GM21447 (cell line): ENCODE data around the gene MCL1.
"Not testable (repeated sequence)": the region's sequence is repeated elsewhere in the genome, so short reads cannot be mapped to it uniquely, and the experiment has no call there.

ENCODE experiments used
- ATAC-seq: cut with Tn5 transposase; IDR thresholded peaks from one replicate; pipeline ENCODE4 v1.9.1; 2021; ENCODE audit not compliant: unreplicated experiment

MCL1 gene

GRCh38 chr1:150579110-150579944, at the start of gene MCL1:
Gene MCL1, minus strand, starts transcription at chr1:150579610. Its CDS starts 80 bp downstream, at chr1:150579530.
- peak; percentile 77 for ATAC-seq

- no peak for ATAC-seq
Measured at GRCh38 chr1:150628766-150629114, 49.3 kb upstream of the MCL1 start.

DNA sequence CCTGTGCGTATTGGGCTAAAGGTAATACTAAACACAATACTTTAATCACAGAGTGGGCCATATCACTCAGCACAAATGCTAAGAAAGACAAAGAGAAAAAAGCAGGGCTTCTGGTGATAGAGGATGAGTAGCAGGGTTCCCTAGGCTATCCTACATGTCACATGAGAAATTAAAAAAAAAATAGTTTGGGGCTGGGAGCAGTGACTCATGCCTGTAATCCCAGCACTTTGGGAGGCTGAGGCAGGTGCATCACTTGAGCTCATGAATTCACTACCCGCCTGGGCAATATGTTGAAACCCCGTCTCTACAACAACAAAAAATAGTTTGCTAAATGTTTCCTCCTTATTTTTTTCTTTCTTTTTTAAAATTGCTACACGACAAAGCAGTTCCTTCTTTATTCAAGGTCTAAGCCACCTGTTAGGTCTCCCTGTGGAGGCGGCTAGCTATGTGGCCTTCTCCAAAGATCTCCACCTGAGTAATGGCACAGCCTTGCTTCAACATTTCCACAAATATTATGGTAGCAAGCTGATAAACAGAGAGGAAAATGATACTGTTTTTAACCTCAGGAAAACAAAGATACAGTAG, 48.5 kb upstream of the MCL1 start:
- ATAC-seq, result no peak

- no peak for ATAC-seq
Measured at GRCh38 chr1:150626150-150626549, 46.7 kb upstream of the MCL1 start.

GRCh38 chr1:150624546-150624945, 45.1 kb upstream of the MCL1 start:
- not testable (repeated sequence) for ATAC-seq

- not testable (repeated sequence) for ATAC-seq
Measured at GRCh38 chr1:150624134-150624533, 44.7 kb upstream of the MCL1 start.

GRCh38 chr1:150622303-150622975, 43.0 kb upstream of the MCL1 start:
- no peak for ATAC-seq

- ATAC-seq, result no peak
Measured at GRCh38 chr1:150621497-150622302, 42.3 kb upstream of the MCL1 start.

DNA sequence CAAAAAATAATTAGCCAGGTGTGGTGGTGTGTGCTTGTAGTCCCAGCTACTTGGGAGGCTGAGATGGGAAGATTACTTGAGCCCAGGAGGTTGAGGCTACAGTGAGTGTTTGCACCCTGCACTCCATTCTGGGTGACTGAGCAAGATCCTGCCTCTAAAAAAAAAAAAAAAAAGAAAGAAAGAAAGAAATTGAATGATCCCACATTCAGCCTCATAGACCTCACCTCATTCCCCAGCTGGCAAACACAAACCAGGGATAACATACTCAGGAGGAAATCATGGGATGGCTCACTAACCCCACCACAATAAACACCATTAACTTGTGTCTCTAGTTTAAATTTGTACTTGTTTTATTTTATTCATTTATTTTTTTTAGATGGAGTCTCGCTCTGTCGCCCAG, 41.5 kb upstream of the MCL1 start:
- no peak for ATAC-seq

- ATAC-seq, result no peak
Measured at GRCh38 chr1:150619576-150620509, 40.4 kb upstream of the MCL1 start.

GRCh38 chr1:150615346-150616201, 36.2 kb upstream of the MCL1 start:
- ATAC-seq, result no peak

DNA sequence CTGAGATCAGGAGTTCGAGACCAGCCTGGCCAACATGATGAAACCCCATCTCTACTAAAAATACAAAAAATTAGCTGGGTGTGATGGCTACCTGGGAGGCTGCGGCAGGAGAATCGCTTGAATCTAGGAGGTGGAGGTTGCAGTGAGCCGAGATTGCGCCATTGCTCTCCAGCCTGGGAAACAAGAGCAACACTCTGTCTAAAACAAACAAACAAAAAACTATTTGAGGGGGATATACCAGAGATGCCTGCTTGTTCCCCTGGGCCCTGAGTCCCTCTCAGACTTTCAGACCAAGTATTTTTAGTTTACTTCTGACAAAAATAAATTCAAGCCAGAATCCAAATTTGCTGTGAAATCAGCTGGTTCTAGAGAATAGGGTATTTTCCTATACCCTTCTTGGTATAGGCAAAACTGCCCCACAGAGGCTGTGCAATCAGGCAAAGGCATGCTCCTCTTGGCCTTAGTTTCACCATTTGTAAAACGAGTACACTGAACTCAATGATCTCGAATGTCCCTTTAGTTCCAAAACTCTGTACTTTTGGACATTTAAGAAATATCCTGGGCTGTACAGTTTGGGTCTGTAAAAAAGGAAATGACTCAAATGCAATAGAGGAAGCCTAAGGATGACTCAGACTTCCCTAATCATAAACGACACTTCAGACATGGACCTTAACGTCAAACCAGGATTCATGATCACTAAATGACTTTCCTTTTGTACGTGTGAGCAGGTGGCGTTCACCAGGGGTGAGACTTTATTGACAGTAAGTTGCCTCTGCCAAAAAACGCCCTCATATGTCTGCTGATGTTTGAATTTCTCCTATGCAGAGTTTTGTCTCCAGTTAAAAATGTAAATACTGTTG, 33.9 kb upstream of the MCL1 start:
- ATAC-seq, result peak; percentile 56

DNA sequence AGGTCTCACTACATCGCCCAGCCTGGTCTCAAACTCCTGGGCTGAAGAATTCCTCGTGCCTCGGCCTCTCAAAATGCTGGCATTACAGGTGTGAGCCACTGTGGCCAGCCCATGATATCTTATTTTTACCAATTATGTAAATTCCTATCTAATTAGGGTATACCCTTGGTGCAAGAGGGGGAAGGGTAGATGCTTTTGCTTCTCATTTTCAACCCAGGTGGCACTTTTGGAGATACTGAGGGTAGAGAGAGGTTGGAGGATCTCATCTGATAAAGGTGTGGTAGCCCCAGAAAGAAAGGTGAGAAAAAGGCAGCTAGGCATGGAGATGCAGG, 32.6 kb upstream of the MCL1 start:
- no peak for ATAC-seq

- ATAC-seq, result no peak
Measured at GRCh38 chr1:150610576-150610975, 31.2 kb upstream of the MCL1 start.

DNA sequence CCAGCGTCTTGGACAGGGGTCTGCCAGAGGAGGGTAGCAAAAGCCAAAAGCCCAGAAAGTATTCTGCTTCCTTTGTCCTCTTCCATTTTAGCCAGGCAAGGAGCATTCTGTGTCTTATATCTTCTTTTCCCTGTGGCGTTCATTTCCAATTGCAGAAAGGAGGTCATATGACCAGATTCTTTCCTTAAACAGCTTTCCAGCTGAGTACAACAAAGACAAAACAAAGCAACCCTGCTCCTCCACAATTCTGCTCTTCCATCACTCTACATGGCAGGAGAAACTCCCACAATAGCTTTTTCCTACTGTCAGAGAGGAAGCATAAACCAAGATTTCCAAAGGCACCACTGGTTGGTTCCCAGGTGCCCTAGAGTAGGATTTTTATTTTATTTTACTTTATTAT, 30.3 kb upstream of the MCL1 start:
- no peak for ATAC-seq

DNA sequence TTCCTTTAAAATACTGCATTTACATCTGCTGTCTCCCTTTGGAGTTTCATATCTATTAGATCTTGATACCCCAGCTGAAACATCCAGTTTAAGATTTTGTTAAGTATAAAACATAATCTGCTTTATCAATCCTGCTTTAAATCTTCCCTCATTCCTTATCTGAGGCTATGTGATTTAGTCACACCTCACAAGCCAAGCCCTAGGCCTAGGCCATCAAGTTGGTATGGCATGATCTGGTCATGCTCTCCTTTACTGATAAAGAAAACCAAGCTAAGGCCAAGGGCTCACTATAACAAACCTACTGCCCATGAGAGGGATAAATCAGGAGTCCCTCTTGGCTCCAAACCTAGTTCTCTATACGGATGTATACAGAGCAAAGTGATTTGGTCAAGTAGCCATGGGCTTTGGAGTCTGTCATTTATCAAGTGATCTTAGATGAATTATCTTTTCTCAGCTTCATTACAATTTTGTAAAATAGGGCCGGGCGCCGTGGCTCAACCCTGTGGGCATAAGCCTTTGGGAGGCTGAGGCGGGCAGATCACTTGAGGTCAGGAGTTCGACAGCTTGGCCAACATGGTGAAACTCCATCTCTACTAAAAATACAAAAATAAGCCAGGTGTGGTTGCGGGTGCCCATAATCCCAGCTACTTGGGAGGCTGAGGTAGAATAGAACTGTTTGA, 27.2 kb upstream of the MCL1 start:
- no peak for ATAC-seq

- not testable (repeated sequence) for ATAC-seq
Measured at GRCh38 chr1:150605451-150605731, 26.0 kb upstream of the MCL1 start.

- no peak for ATAC-seq
Measured at GRCh38 chr1:150604226-150604588, 24.8 kb upstream of the MCL1 start.
